IMR-90 (cell line): ENCODE measurements around the gene NEU1. TPM values are rescaled to one million over a fixed set of nuclear protein-coding genes. Genes with fewer than 3 reads are reported as not detected.
"Not testable (repeated sequence)": the region's sequence is repeated elsewhere in the genome, so short reads cannot be mapped to it uniquely, and the experiment has no call there.

ENCODE experiments used
- ATAC-seq: fragments of 200-7000 bp; cut with Tn5 transposase; 2 replicates; pipeline ENCODE4 v1.9.1; 2020; ENCODE audit warnings: low read depth, mild to moderate bottlenecking, moderate library complexity
- BruUV-seq: library from RNA; stranded (reverse); fragments of 400-500 nt; replicated peaks from 2 replicates; lab custom pipeline; 2021; lab: Mats Ljungman, UMichigan
- CTCF ChIA-PET: fragments of 300-600 bp; formaldehyde crosslinking; extraction: SDS; loops from one replicate; lab custom pipeline; 2021; ENCODE audit warnings: antibody characterized with exemption; lab: Yijun Ruan, JAX
- POLR2A ChIA-PET: fragments of 300-600 bp; sonication (Branson Sonifier 250); formaldehyde crosslinking; loops from one replicate; lab custom pipeline; 2022; ENCODE audit warnings: antibody characterized with exemption; ENCODE audit not compliant: unreplicated experiment; lab: Charles Lee
- DNase-seq: peaks from one replicate; pipeline ENCODE4 v3.0.0; 2013
- H2AFZ ChIP-seq: replicated peaks from 2 replicates; pipeline ENCODE3; 2013; ENCODE audit warnings: low read length, mild to moderate bottlenecking; ENCODE audit not compliant: poor library complexity
- H2AK5ac ChIP-seq: 2 replicates; pipeline ENCODE4 v1.6.1; 2013; ENCODE audit warnings: low read depth, low read length, inconsistent platforms
- H2AK9ac ChIP-seq: replicated peaks from 2 replicates; pipeline ENCODE3; 2013; ENCODE audit warnings: mild to moderate bottlenecking, low read depth, low read length, moderate library complexity; ENCODE audit not compliant: poor library complexity
- H2BK120ac ChIP-seq: 2 replicates; pipeline ENCODE4 v1.6.1; 2013; ENCODE audit warnings: low read depth, low read length, inconsistent platforms
- H2BK15ac ChIP-seq: 3 replicates; pipeline ENCODE4 v1.6.1; 2013; ENCODE audit warnings: low read depth, low read length, inconsistent platforms
- H2BK20ac ChIP-seq: 2 replicates; pipeline ENCODE4 v1.6.1; 2013; ENCODE audit warnings: low read depth, mild to moderate bottlenecking, inconsistent platforms, low read length, moderate library complexity
- H2BK5ac ChIP-seq: 2 replicates; pipeline ENCODE4 v1.6.1; 2013; ENCODE audit warnings: mild to moderate bottlenecking, low read depth, low read length, inconsistent platforms; ENCODE audit not compliant: poor library complexity, severe bottlenecking
- H3K14ac ChIP-seq: replicated peaks from 2 replicates; pipeline ENCODE4 v1.6.1; 2013; ENCODE audit warnings: low read depth, low read length, inconsistent platforms
- H3K18ac ChIP-seq: 2 replicates; pipeline ENCODE4 v1.6.1; 2013; ENCODE audit warnings: low read depth, low read length, control low read depth
- H3K23ac ChIP-seq: 2 replicates; pipeline ENCODE4 v1.6.1; 2013; ENCODE audit warnings: low read depth, low read length, inconsistent platforms
- H3K27ac ChIP-seq: 2 replicates; pipeline ENCODE4 v1.5.1; 2013; ENCODE audit warnings: mild to moderate bottlenecking, control low read depth, low read length; ENCODE audit not compliant: insufficient read depth
- H3K27me3 ChIP-seq: 2 replicates; pipeline ENCODE4 v1.6.1; 2013; ENCODE audit warnings: low read length; ENCODE audit not compliant: control insufficient read depth, insufficient read depth
- H3K36me3 ChIP-seq: 2 replicates; pipeline ENCODE4 v1.6.1; 2013; ENCODE audit warnings: low read length, mixed read lengths; ENCODE audit not compliant: control insufficient read depth, insufficient read depth
- H3K4ac ChIP-seq: 2 replicates; pipeline ENCODE4 v1.6.1; 2013; ENCODE audit warnings: low read depth, low read length, inconsistent platforms
- H3K4me1 ChIP-seq: 2 replicates; pipeline ENCODE4 v1.6.1; 2013; ENCODE audit warnings: low read length, mixed read lengths; ENCODE audit not compliant: control insufficient read depth, insufficient read depth
- H3K4me2 ChIP-seq: 2 replicates; pipeline ENCODE4 v1.6.1; 2013; ENCODE audit warnings: low read depth, mild to moderate bottlenecking, control low read depth, low read length, moderate library complexity
- H3K4me3 ChIP-seq: 2 replicates; pipeline ENCODE4 v1.5.1; 2013; ENCODE audit warnings: low read depth, mild to moderate bottlenecking, control low read depth, low read length, moderate library complexity; ENCODE audit not compliant: insufficient read depth
- H3K56ac ChIP-seq: 2 replicates; pipeline ENCODE4 v1.6.1; 2013; ENCODE audit warnings: low read length, inconsistent platforms; ENCODE audit not compliant: insufficient read depth; ENCODE audit errors: extremely low read depth
- H3K79me1 ChIP-seq, 2 experiments: 2 replicates each; pipeline ENCODE4 v1.6.1; 2013; ENCODE audit warnings: low read length in 2 of 2, inconsistent platforms in 1 of 2, low read depth in 1 of 2
- H3K9ac ChIP-seq: 2 replicates; pipeline ENCODE4 v1.6.1; 2013; ENCODE audit warnings: low read depth, low read length, control low read depth
- H3K9me1 ChIP-seq: 2 replicates; pipeline ENCODE4 v1.6.1; 2013; ENCODE audit warnings: low read length, inconsistent platforms; ENCODE audit not compliant: insufficient read depth
- H3K9me3 ChIP-seq: 2 replicates; pipeline ENCODE4 v1.6.1; 2013; ENCODE audit warnings: low read length; ENCODE audit not compliant: control insufficient read depth, insufficient read depth
- H4K20me1 ChIP-seq: 2 replicates; pipeline ENCODE4 v1.6.1; 2013; ENCODE audit warnings: low read length, inconsistent platforms; ENCODE audit not compliant: insufficient read depth
- H4K5ac ChIP-seq: 2 replicates; pipeline ENCODE4 v1.6.1; 2013; ENCODE audit warnings: mild to moderate bottlenecking, low read depth, low read length, control low read depth
- H4K8ac ChIP-seq, 2 experiments: 2 replicates each; pipeline ENCODE4 v1.6.1; 2013; ENCODE audit warnings: low read depth in 2 of 2, low read length in 2 of 2, control low read depth in 1 of 2, inconsistent platforms in 1 of 2
- H4K91ac ChIP-seq: 2 replicates; pipeline ENCODE4 v1.6.1; 2013; ENCODE audit warnings: low read depth, low read length, inconsistent platforms; ENCODE audit not compliant: insufficient read depth
- WGBS, 2 experiments: methylation state at CpG; one replicate each; pipeline versions ENCODE4 v1.1.5 to v1.1.7; 2013; ENCODE audit warnings: missing lambda C conversion rate in 2 of 2; ENCODE audit not compliant: insufficient read length in 1 of 2; ENCODE audit errors: extremely low coverage in 2 of 2; 5-methylcytosine and 5-hydroxymethylcytosine counted together
- dilution Hi-C: fragments of 300-500 bp; cut with HindIII; formaldehyde crosslinking; loops from one replicate; pipeline ENCODE4 v1.14.3; 2018; ENCODE audit warnings: low sequenced_read_pairs; ENCODE audit not compliant: unreplicated experiment
- in situ Hi-C: fragments of 300-500 bp; cut with MboI; formaldehyde crosslinking; loops from 3 replicates; pipeline ENCODE4 v1.14.3; 2019; ENCODE audit warnings: low sequenced_read_pairs, inconsistent platforms, mixed read lengths
- intact Hi-C: fragments of 100-400 bp; cut with micrococcal nuclease; formaldehyde crosslinking; loops from 2 replicates; pipeline ENCODE4 v1.10.0; 2022
- polyA plus RNA-seq, 3 experiments: library from polyadenylated mRNA; depleted of rRNA; stranded (reverse); fragments of >200 nt; gene quantifications; 2 replicates each; pipeline ENCODE4 v1.2.3, GENCODE V29; 2012; ENCODE audit warnings: low replicate concordance in 1 of 3
- total RNA-seq: library from RNA; depleted of rRNA; stranded (reverse); fragments of >200 nt; gene quantifications from 2 replicates; pipeline ENCODE4 v1.2.3, GENCODE V29; 2012

Gene NEU1
- total and polyA plus RNA-seq, 2 of the 4 experiments (the other 2 are of a cell fraction) = 28.5 to 36.2 TPM

GRCh38 chr6:31908255-31908654, 45.6 kb upstream of the NEU1 start:
- ATAC-seq, H2BK120ac ChIP-seq, H3K14ac ChIP-seq, H2BK15ac ChIP-seq, H3K27me3 ChIP-seq, H2AFZ ChIP-seq, dilution Hi-C loops, H3K4ac ChIP-seq, in situ Hi-C loops, H3K4me1 ChIP-seq, H4K8ac ChIP-seq, H4K20me1 ChIP-seq, POLR2A ChIA-PET, H3K9ac ChIP-seq, BruUV-seq, H3K56ac ChIP-seq, H3K79me1 ChIP-seq, H2BK20ac ChIP-seq, H2AK5ac ChIP-seq, intact Hi-C loops, H3K4me3 ChIP-seq, H3K9me3 ChIP-seq, DNase-seq, H4K5ac ChIP-seq, H3K36me3 ChIP-seq: not testable (repeated sequence)
- H3K23ac ChIP-seq = peak overlapping the region; percentile 1; the same call in 1 of the 2 replicates
- H3K4me2 ChIP-seq = 0 out of 2 replicates have a peak overlapping the region, but pooled peaks have one; percentile 86
- WGBS, 2 experiments = no CpG with 5 or more reads among the region's 5 CpGs
- H3K18ac ChIP-seq = peak overlapping the region; percentile 49; the same call in 1 of the 2 replicates
- H3K9me1 ChIP-seq = peaks cover 12% of the 10 kb centered on the region; the same call in 1 of the 2 replicates
- CTCF ChIA-PET = interaction anchor here (1.2 kb wide), 1 partner anchor 44 kb away, joined by 3 read pairs; no protein-coding TSS in a partner anchor
- peak overlapping the region; percentile 4 for H2BK5ac ChIP-seq
- H4K91ac ChIP-seq = peak overlapping the region; percentile 28; the same call in 1 of the 2 replicates
- H3K27ac ChIP-seq = peak overlapping the region; percentile 27; the same call in 1 of the 2 replicates
- H2AK9ac ChIP-seq = peak overlapping the region; percentile 55
